Naive thymus-derived CD4-positive, alpha-beta T cell (primary cell): ENCODE results near the gene MSMP. TPM values are rescaled to one million over a fixed set of nuclear protein-coding genes. Genes with fewer than 3 reads are reported as not detected.

Experiments used
- ATAC-seq: fragments of 150-1000 bp; cut with Tn5 transposase; 2 replicates; pipeline ENCODE4 v1.10.0; 2021; ENCODE audit warnings: mild to moderate bottlenecking, moderate library complexity
- CTCF ChIA-PET: fragments of 350-600 bp; sonication (Branson Sonifier 250); formaldehyde crosslinking; loops from one replicate; lab custom pipeline; 2021; ENCODE audit warnings: antibody characterized with exemption; lab: Charles Lee
- POLR2A ChIA-PET: fragments of 350-600 bp; sonication (Branson Sonifier 250); formaldehyde crosslinking; loops from one replicate; lab custom pipeline; 2021; ENCODE audit warnings: antibody characterized with exemption, inconsistent platforms; lab: Charles Lee
- DNase-seq, 9 donors: peaks; one replicate each; pipeline versions ENCODE4 v3.0.0 to v3.0.0-alpha.2; 2020 to 2022; ENCODE audit warnings: mixed read lengths in 1 of 9
- H3K27ac ChIP-seq: one replicate; pipeline ENCODE4 v1.7.0; 2013; ENCODE audit warnings: mild to moderate bottlenecking, low read depth, low read length, moderate library complexity
- H3K27me3 ChIP-seq, 2 donors: one replicate each; pipeline ENCODE4 v1.7.0; 2013; ENCODE audit warnings: low read length in 2 of 2, mild to moderate bottlenecking in 2 of 2, moderate library complexity in 2 of 2; ENCODE audit not compliant: control insufficient read depth in 2 of 2, insufficient read depth in 2 of 2
- H3K36me3 ChIP-seq, 3 experiments: 1 replicate in 2 of 3; 2 replicates in 1 of 3; pipeline ENCODE4 v1.7.0; 2013; ENCODE audit warnings: low read length in 3 of 3, mild to moderate bottlenecking in 3 of 3, moderate library complexity in 1 of 3; ENCODE audit not compliant: insufficient read depth in 3 of 3, control insufficient read depth in 2 of 3
- H3K4me1 ChIP-seq, 2 donors: one replicate each; pipeline ENCODE4 v1.7.0; 2013; ENCODE audit warnings: low read length in 2 of 2, mild to moderate bottlenecking in 2 of 2, moderate library complexity in 1 of 2; ENCODE audit not compliant: control insufficient read depth in 2 of 2, insufficient read depth in 2 of 2
- H3K4me3 ChIP-seq: 2 replicates; pipeline ENCODE4 v1.7.0; 2013; ENCODE audit warnings: mild to moderate bottlenecking, low read length
- H3K9me3 ChIP-seq, 3 experiments: 1 replicate in 2 of 3; 2 replicates in 1 of 3; pipeline ENCODE4 v1.7.0; 2013; ENCODE audit warnings: low read length in 3 of 3; ENCODE audit not compliant: control insufficient read depth in 2 of 3
- H3K27ac Mint-ChIP-seq, 9 donors: one replicate each; pipeline ENCODE4 v1.8.0; 2020 to 2022; ENCODE audit warnings: mixed read lengths in 9 of 9, mild to moderate bottlenecking in 8 of 9, moderate library complexity in 5 of 9, inconsistent platforms in 2 of 9
- H3K27me3 Mint-ChIP-seq, 5 donors: one replicate each; pipeline ENCODE4 v1.8.0; 2021 to 2022; ENCODE audit warnings: mixed read lengths in 5 of 5, mild to moderate bottlenecking in 1 of 5
- H3K36me3 Mint-ChIP-seq, 5 donors: one replicate each; pipeline ENCODE4 v1.8.0; 2020 to 2022; ENCODE audit warnings: mixed read lengths in 5 of 5, mild to moderate bottlenecking in 3 of 5, inconsistent platforms in 1 of 5
- H3K4me1 Mint-ChIP-seq, 7 donors: one replicate each; pipeline ENCODE4 v1.8.0; 2020 to 2022; ENCODE audit warnings: mixed read lengths in 7 of 7, mild to moderate bottlenecking in 3 of 7, inconsistent platforms in 1 of 7
- H3K4me3 Mint-ChIP-seq, 10 donors: one replicate each; pipeline ENCODE4 v1.8.0; 2020 to 2022; ENCODE audit warnings: mild to moderate bottlenecking in 10 of 10, mixed read lengths in 10 of 10, moderate library complexity in 6 of 10, inconsistent platforms in 2 of 10
- H3K9me3 Mint-ChIP-seq, 11 donors: one replicate each; pipeline ENCODE4 v1.8.0; 2020 to 2022; ENCODE audit warnings: mixed read lengths in 11 of 11, mild to moderate bottlenecking in 4 of 11, inconsistent platforms in 1 of 11, moderate library complexity in 1 of 11
- intact Hi-C, 2 donors: fragments of 100-400 bp; cut with micrococcal nuclease; formaldehyde crosslinking; loops; one replicate each; pipeline ENCODE4 v1.15.1; 2023
- polyA plus RNA-seq, 2 donors: library from polyadenylated mRNA; unstranded; fragments of 300-500 nt; fragmentation: Illumina TruSeq; gene quantifications; one replicate each; pipeline ENCODE4 v1.2.3, GENCODE V29; 2021
- total RNA-seq, 6 experiments: library from RNA in 5 of 6; stranded (reverse) in 5 of 6; gene quantifications; 1 replicate in 5 of 6; 2 replicates in 1 of 6; pipeline ENCODE4 v1.2.3 and lab custom pipeline; 2021 to 2026

MSMP gene
- total and polyA plus RNA-seq, 7 experiments from 2014 or later: 0.48 to 0.84 (median 0.61) TPM; not detected in 4

- ChIA-PET CTCF (interaction anchor here (0.5 to 3.6 kb wide), 29 partner anchors 8 to 878 kb away, joined by 3 to 70 read pairs (median 4); partner anchors contain the start of genes FAM221B, SPAG8 and TMEM8B), POLR2A (no interaction called here)
- Mint-ChIP-seq H3K4me1 (peaks cover 6 to 21% (median 10%) of the 10 kb centered on the region in 7 donors), H3K4me3 (peak overlapping the region in 2 of 10 donors; percentile 31 to 58), H3K27me3 (no peaks in the 10 kb centered on the region), H3K36me3 (peaks cover 2 to 15% (median 9%) of the 10 kb centered on the region in 5 donors), H3K27ac (no peak overlapping the region), H3K9me3 (no peaks in the 10 kb centered on the region)
- no peak overlapping the region for H3K27ac ChIP-seq
- peak; percentile 90 for ATAC-seq
- H3K9me3 ChIP-seq: no peaks in the 10 kb centered on the region
- H3K4me3 ChIP-seq: no peak overlapping the region
- intact Hi-C loops: loop anchor here (1.0 kb wide), 6 partner anchors 22 to 233 kb away; partner anchors contain the start of genes HINT2 (in 1 of the 2) and SPAG8 (in 1 of the 2)
- peak; percentile 36 to 70 (median 62) for DNase-seq
- H3K27me3 ChIP-seq: no peaks in the 10 kb centered on the region
- H3K36me3 ChIP-seq: peaks cover 0 to 10% (median 0%) of the 10 kb centered on the region in 3 experiments
- H3K4me1 ChIP-seq: no peaks in the 10 kb centered on the region
Measured at GRCh38 chr9:35790385-35791296, 36.6 kb upstream of the MSMP start.

GRCh38 chr9:35790025-35790384 lies 35.9 kb upstream of the MSMP start:
- ATAC-seq: no peak
- Histone ChIP-seq H3K4me3 (no peak overlapping the region), H3K9me3 (no peaks in the 10 kb centered on the region), H3K27me3 (no peaks in the 10 kb centered on the region), H3K36me3 (peaks cover 0 to 17% (median 0%) of the 10 kb centered on the region in 3 experiments), H3K4me1 (no peaks in the 10 kb centered on the region), H3K27ac (no peak overlapping the region)
- ChIA-PET POLR2A (no interaction called here), CTCF (interaction anchor here (0.7 to 3.6 kb wide), 27 partner anchors 9 to 877 kb away, joined by 3 to 70 read pairs (median 4); partner anchors contain the start of gene SPAG8)
- H3K4me3 Mint-ChIP-seq: no peak overlapping the region
- no peaks in the 10 kb centered on the region for H3K9me3 Mint-ChIP-seq
- intact Hi-C loops: loop anchor here (1.0 kb wide), 6 partner anchors 22 to 233 kb away; partner anchors contain the start of genes HINT2 (in 1 of the 2) and SPAG8 (in 1 of the 2)
- peaks cover 6 to 17% (median 10%) of the 10 kb centered on the region in 7 donors for H3K4me1 Mint-ChIP-seq
- no peak overlapping the region for H3K27ac Mint-ChIP-seq
- peak in 1 of 9 donors; percentile 8 for DNase-seq
- no peaks in the 10 kb centered on the region for H3K27me3 Mint-ChIP-seq
- H3K36me3 Mint-ChIP-seq: peaks cover 2 to 17% (median 10%) of the 10 kb centered on the region in 5 donors

DNA sequence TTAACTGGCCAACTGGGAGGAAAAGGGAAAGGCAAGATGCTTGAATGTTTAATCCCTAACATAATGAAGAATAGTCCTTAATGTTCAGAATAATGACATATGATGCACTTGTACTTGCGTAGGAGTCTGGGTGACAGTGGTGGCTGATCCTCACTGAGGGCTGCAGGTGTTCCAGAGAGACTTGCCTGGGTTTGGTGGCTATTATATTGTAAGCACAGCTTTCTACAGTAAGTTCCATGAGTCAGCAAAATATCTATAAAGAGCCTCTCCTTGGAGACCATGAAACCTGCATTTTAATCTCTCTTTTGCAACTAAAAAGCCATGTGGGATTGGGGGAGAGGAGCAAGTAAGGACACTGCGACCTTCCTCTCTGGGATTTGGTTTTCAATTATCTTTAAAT lies 35.5 kb upstream of the MSMP start:
- intact Hi-C loops: no loop called here
- ChIA-PET CTCF (interaction anchor here (0.6 to 3.6 kb wide), 18 partner anchors 10 to 611 kb away, joined by 3 to 70 read pairs (median 4); partner anchors contain the start of genes CREB3, RNF38, SPAG8 and TLN1), POLR2A (no interaction called here)
- Histone ChIP-seq H3K36me3 (peaks cover 0 to 18% (median 0%) of the 10 kb centered on the region in 3 experiments), H3K27me3 (no peaks in the 10 kb centered on the region), H3K4me1 (no peaks in the 10 kb centered on the region), H3K9me3 (no peaks in the 10 kb centered on the region), H3K27ac (no peak overlapping the region), H3K4me3 (no peak overlapping the region)
- Mint-ChIP-seq H3K27ac (no peak overlapping the region), H3K9me3 (no peaks in the 10 kb centered on the region), H3K4me3 (no peak overlapping the region), H3K27me3 (no peaks in the 10 kb centered on the region), H3K4me1 (peaks cover 4 to 14% (median 9%) of the 10 kb centered on the region in 7 donors), H3K36me3 (peaks cover 4 to 20% (median 10%) of the 10 kb centered on the region in 5 donors)
- no peak for DNase-seq
- ATAC-seq: no peak

GRCh38 chr9:35783418-35783817 lies 29.3 kb upstream of the MSMP start:
- Mint-ChIP-seq H3K4me1 (peaks cover 0 to 6% (median 3%) of the 10 kb centered on the region in 7 donors), H3K36me3 (peaks cover 9 to 45% (median 19%) of the 10 kb centered on the region in 5 donors), H3K9me3 (no peaks in the 10 kb centered on the region), H3K27ac (no peak overlapping the region), H3K4me3 (no peak overlapping the region), H3K27me3 (no peaks in the 10 kb centered on the region)
- intact Hi-C loops: no loop called here
- no peak for ATAC-seq
- no peaks in the 10 kb centered on the region for H3K9me3 ChIP-seq
- H3K27me3 ChIP-seq: no peaks in the 10 kb centered on the region
- H3K4me1 ChIP-seq: no peaks in the 10 kb centered on the region
- ChIA-PET POLR2A (no interaction called here), CTCF (no interaction called here)
- no peak overlapping the region for H3K27ac ChIP-seq
- H3K4me3 ChIP-seq: no peak overlapping the region
- peaks cover 0 to 20% (median 0%) of the 10 kb centered on the region in 3 experiments for H3K36me3 ChIP-seq
- no peak for DNase-seq

GRCh38 chr9:35781066-35781465 lies 27.0 kb upstream of the MSMP start:
- no peak overlapping the region for H3K27ac ChIP-seq
- Mint-ChIP-seq H3K4me3 (no peak overlapping the region), H3K4me1 (peaks cover 0 to 11% (median 4%) of the 10 kb centered on the region in 7 donors), H3K27ac (no peak overlapping the region), H3K36me3 (peaks cover 9 to 41% (median 20%) of the 10 kb centered on the region in 5 donors), H3K9me3 (no peaks in the 10 kb centered on the region), H3K27me3 (no peaks in the 10 kb centered on the region)
- ATAC-seq (no peak), DNase-seq (no peak)
- ChIA-PET POLR2A (no interaction called here), CTCF (interaction anchor here (1.1 kb wide), 1 partner anchor 24 kb away, joined by 5 read pairs; no protein-coding TSS in a partner anchor)
- no peak overlapping the region for H3K4me3 ChIP-seq
- no peaks in the 10 kb centered on the region for H3K27me3 ChIP-seq
- no peaks in the 10 kb centered on the region for H3K4me1 ChIP-seq
- H3K9me3 ChIP-seq: no peaks in the 10 kb centered on the region
- intact Hi-C loops: no loop called here
- peaks cover 0 to 15% (median 0%) of the 10 kb centered on the region in 3 experiments for H3K36me3 ChIP-seq

- H3K4me1 ChIP-seq: no peaks in the 10 kb centered on the region
- no peak overlapping the region for H3K27ac ChIP-seq
- H3K4me3 Mint-ChIP-seq: no peak overlapping the region
- H3K27me3 ChIP-seq: no peaks in the 10 kb centered on the region
- H3K27me3 Mint-ChIP-seq: no peaks in the 10 kb centered on the region
- intact Hi-C loops: no loop called here
- no peak overlapping the region for H3K4me3 ChIP-seq
- no peaks in the 10 kb centered on the region for H3K9me3 ChIP-seq
- no peaks in the 10 kb centered on the region for H3K9me3 Mint-ChIP-seq
- ATAC-seq: no peak
- H3K36me3 ChIP-seq: peaks cover 0 to 3% (median 0%) of the 10 kb centered on the region in 3 experiments
- H3K27ac Mint-ChIP-seq: peak overlapping the region in 2 of 9 donors; percentile 11 to 23
- H3K36me3 Mint-ChIP-seq: peaks cover 2 to 25% (median 10%) of the 10 kb centered on the region in 5 donors
- DNase-seq: no peak
- ChIA-PET CTCF (interaction anchor here (1.0 to 1.1 kb wide), 2 partner anchors 9 to 104 kb away, joined by 4 read pairs; no protein-coding TSS in a partner anchor), POLR2A (interaction anchor here (0.6 to 0.8 kb wide), 2 partner anchors 27 to 136 kb away, joined by 3 read pairs; no protein-coding TSS in a partner anchor)
- H3K4me1 Mint-ChIP-seq: peaks cover 0 to 19% (median 4%) of the 10 kb centered on the region in 7 donors
Measured at GRCh38 chr9:35778496-35778895, 24.4 kb upstream of the MSMP start.
